Left renal cortex interstitium (tissue), 4 donors: ENCODE measurements around the gene MRFAP1. TPM values are rescaled to one million over a fixed set of nuclear protein-coding genes. Genes with fewer than 3 reads are reported as not detected.
"Not testable (repeated sequence)": the region's sequence is repeated elsewhere in the genome, so short reads cannot be mapped to it uniquely, and the experiment has no call there.

ENCODE experiments used
- DNase-seq, 4 donors: peaks; one replicate each; pipeline ENCODE4 v3.0.0-alpha.2; 2013; ENCODE audit warnings: low read depth in 4 of 4, low spot score in 2 of 4, missing footprints in 1 of 4
- polyA plus RNA-seq, 4 donors: library from polyadenylated mRNA; unstranded; fragments of 120-200 nt; gene quantifications; one replicate each; pipeline ENCODE4 v1.2.1, GENCODE V29; 2013; ENCODE audit not compliant: insufficient read length in 4 of 4

Gene MRFAP1
- polyA plus RNA-seq, 4 donors = 377 to 482 (median 442) TPM

DNA sequence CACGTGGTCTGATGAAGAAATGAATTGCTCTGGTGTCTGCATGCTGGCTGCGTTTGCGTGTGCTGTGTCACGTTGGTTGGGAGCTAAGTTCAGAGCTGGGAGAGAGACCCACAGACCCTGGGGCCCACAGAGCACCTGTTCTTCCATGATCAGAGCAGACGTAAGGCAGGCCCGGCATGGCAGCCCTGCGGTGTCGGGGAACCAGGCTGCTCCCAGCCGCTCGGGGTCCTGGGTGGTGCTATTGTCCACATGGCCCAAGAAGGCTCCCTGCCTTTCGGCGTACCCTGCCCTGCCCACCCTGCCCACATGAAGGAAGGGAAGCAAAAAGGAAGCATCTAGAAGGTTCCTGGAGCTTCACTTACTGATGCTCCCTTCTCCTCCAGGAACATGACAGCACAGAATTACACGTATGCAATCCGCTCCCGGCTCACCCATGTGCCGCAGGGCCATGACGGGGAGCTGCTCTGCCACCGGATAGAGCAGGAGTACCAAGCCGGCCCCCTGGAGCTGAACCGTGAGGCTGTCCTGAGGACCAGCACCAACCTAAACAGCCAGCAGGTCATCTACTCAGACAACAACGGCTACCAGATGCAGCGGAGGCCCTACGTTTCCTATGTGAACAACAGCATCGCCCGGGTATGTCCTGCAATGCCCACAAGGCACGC is 30.9 kb upstream of the MRFAP1 start:
- DNase-seq = no peak

DNA sequence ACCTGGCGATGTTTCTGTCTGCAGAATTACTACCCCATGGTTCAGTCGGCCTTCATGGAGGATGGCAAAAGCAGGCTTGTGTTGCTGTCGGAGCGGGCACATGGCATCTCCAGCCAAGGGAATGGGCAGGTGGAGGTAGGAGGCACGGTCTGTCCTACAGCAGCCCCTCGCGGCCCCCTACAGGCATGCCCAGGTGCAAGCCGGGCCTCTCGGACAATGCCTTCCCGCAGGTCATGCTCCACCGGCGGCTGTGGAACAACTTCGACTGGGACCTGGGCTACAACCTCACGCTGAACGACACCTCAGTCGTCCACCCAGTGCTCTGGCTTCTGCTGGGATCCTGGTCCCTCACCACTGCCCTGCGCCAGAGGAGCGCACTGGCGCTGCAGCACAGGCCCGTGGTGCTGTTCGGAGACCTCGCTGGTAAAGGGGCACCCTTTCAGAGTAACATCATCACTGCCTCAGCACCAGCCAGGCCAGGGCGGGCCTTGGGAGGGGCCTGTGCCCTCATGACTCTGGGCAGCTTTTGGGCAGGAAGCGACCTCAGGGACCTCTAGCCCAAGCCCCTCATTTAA is 29.5 kb upstream of the MRFAP1 start:
- no peak for DNase-seq

- no peak for DNase-seq
These were observed 27.4 kb upstream of the MRFAP1 start for GRCh38 chr4:6612961-6613675.

DNA sequence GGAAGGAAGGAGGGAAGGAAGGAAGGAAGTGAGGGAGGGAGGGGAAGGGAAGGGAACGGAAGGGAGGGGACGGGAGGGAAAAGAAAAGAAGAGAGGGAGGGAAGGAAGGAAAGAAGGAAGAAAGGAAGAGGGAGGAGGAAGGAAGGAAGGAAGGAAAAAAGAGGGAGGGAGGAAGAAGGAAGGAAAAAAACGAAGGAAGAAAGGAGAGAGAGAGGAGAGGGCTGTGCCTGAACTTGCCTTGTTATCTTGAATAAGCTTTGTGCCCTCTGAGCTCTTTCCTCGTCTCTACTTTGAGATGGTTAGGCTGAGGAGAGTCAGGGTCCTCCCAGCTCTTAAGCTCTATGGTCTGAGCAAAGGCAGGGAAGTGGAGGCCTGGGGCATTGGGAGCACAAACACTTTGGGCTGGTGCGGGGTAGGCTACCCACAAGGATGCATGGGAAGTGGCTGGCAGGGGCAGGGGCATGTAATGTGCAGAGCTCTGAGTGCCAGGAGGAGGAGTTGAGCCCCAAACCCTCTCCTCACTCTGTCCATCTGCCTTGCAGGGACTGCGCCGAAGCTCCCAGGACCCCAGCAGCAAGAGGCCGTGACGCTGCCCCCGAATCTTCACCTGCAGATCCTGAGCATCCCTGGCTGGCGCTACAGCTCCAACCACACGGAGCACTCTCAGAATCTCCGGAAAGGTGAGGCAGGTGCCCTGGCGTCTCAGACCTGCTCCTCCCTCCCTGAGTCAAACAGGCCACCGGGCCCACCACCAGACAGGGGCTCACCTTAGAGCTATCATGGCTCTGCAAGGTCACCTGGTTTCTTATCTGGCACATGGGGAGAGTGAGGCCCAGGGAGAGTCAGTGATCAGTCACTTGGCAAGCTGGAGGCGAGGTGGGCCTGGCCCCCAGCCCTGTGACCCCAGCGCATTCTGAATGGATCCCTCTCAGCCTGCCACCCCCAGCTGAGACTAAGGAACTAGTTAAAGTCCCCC is 26.5 kb upstream of the MRFAP1 start:
- DNase-seq = no peak

DNA sequence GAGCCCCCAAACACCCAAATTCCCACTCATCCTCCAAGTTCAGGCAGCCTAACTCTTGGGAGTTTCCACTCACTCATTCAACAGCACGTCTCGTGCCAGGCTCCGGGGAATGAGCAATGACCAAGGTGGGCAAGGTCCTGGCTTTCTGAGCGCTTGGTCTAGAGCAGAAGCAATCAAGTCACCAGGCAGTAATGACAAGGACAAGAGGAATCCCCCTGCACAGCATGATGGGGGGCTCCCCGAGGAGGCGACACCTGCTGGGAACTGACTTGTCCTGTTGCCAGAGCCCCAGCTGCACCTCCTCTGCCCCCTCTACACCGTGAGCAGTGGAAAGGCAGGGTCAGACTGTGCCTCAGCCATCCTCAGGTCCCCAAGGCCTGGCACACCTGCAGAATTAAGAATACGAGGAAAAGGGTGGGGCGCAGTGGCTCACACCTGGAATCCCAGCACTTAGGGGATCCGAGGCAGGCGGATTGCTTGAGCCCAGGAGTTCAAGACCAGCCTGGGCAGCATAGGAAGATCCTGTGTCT is 25.7 kb upstream of the MRFAP1 start:
- DNase-seq = no peak

DNA sequence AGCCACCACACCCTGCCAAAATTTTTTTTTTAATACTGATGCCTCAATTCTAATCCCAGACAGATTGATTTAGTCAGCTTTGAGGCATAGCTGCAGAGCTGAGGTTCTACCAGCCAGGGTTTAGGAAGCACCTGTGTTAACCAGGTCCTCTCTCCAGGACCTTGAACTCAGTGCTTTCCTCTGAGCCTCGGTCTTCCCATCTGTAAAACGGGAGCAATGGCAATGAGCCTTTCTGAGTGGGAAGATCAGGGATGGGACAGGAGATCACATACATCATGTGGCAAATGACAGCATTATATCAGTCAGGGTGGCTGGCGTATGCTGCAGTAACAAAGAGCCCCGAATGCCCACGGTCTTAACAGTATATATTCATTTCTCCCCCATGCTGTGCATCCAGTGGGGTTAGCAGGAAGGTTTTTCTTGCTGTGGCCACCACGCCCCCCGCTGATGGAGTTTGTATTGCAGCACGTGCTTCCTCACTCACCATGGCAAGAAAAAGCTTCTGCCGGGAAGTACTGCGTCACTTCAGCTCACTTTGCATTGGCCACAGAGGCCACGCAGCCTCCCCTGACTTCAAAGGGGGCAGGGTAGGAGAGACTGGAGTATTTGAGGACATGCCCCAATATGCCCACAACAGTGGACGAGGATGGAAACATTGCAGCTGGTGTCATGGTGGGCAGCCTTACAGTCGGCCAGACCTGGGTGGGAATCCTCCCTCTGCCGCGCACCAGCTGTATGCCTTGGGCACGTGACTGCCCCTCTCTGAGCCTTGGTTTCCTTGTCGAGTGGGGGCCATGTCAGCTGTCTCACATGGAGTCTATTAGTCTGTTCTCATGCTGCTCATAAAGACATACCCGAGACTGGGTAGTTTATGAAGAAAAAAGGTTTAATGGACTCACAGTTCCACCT is 24.1 kb upstream of the MRFAP1 start:
- no peak for DNase-seq

- no peak for DNase-seq
These were observed 23.2 kb upstream of the MRFAP1 start for GRCh38 chr4:6617246-6617645.

DNA sequence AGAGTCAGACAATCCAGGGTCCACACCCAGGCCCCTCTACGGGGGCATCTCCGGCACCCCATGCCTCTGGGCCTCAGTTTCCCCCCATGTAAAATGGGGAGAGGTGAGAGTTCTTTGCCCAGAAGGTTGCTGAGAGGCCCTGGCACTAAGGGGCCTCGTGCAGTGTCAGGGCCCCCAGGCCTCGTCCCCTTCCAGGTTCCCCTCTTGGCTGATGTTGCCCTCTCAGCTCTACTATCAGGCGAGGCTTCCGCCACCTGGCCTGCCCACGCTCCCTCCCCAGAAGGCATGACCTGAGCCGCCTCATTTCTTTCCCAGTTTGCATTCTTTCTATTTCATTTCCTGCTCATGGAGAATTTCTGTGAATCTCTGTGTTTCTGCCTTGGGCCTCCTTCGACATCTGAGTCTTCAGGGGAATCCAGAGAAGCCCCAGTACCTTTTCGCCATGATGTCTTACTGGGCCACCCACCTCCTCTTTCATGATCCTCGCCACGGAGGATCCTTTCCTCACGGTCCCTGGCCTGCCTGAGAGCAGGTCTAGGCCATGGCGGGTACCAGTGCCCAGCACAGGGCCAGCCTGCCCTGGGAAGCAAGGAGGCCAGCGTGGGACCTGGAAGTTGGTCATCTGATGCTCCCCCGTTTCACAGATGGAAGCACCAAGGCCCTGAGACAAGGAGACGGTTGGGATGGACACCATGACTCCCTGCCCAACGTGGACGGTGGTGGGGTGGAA is 21.9 kb upstream of the MRFAP1 start:
- DNase-seq = no peak

DNA sequence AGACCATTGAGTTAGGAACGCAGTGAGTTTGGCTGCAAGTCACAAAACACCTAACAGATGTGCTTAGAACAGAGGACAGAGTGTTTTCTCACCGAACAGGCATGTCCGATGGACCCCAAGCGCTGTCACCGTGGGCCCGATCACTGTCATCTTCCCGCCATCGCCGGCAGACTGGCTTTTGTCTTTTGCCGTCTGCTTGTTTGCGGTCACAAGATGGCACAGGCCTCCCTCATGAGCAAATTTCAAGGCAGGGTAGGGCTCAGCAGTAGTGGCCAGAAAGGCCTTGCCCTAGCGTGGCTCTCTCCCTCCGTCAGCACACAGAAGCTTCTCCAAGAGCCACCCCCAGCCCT is 21.4 kb upstream of the MRFAP1 start:
- no peak for DNase-seq

- DNase-seq = no peak
These were observed 20.8 kb upstream of the MRFAP1 start for GRCh38 chr4:6619466-6620255.

DNA sequence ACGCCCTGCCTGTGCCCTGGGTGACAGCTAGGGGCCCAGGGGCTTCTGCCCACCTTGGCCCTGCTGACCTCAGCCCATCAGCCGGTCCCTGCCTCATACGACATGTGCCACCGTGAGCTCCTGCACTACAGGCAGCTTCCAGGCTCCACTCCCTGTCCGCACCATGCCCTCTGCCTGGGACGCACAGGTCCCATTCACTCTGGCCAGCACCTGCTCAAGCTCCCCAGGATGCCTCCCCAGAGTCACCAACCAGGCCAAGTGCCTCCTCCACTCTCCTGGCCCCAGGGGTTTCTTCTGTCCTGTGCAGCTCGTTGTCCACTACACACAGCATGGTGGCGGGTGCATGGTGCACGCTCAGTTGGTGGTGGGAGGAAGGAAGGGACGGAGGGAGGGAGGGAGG is 20.2 kb upstream of the MRFAP1 start:
- DNase-seq = no peak

- no peak for DNase-seq
These were observed 19.5 kb upstream of the MRFAP1 start for GRCh38 chr4:6620891-6621555.

DNA sequence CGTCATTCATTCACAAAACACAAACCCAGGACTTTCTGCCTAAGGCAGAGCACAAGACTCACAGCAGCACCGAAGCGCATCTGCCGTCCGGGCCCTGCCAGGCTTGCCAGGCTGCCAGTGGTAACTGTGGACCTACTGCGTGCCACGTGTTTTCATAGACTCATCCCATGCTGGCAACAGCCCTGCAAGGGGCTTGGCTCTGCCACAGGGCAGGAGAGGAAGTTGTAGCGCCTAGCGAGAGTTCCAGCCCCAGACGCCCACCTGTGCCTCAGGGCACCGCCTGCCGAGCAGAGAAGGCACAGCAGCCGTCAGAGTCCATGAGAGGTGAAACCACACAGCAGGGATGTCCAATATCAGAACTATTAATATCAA is 18.9 kb upstream of the MRFAP1 start:
- DNase-seq = no peak

DNA sequence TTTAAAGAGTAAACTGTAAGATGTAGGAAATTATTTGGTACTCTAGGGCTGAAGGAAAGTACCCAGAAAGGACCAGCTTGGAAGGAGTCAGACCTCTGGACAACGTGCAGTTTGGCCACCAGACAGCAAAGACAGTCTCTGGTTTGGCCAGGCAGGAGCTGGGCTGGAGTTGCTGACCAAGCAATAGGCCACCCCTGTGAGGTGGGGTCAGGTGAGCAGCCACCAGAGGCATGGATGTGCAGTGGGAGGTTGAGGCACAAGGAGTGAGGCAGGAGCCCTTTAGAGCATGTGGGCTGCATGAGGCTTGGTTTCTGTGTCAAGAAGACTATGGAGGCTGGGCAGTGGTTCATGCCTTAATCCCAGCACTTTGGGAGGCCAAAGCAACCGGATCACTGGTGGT is 17.7 kb upstream of the MRFAP1 start:
- DNase-seq = no peak

DNA sequence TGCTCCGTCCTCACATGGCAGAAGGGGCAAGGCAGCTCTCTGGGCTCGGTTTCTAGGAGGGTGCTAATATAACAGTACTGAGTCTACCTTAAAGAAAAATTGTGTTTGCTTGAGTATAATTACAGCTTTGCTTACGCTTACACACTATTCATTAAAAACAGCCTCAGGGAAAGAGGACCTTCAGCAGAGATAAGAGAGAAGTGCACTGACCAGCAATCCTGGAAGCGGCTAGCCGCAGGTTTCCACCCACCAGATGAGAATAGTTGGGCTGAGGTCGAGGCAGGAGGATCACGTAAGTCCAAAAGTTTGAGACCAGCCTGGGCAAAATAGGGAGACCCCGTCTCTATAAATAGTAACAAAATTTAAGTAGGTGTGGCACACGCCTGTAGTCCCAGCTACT is 15.2 kb upstream of the MRFAP1 start:
- no peak for DNase-seq

DNA sequence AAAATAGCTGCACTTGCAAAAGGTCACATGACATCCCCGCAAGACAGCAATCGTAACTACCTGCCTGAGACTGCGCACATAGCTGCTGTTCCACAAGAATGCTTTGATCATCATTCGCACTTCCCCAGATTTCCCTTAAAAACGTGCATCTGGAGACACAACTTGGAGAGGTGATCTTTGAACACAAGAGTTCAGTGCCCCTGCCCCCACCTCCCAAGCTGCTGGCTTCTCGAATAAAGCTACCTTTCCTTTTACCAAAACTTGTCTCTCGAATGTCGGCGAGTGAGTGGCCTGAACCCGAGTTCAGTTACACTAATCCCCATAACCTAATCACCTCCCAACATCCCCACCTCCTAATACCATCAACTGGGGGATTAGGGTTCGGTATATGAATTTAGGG is 14.4 kb upstream of the MRFAP1 start:
- DNase-seq = no peak

DNA sequence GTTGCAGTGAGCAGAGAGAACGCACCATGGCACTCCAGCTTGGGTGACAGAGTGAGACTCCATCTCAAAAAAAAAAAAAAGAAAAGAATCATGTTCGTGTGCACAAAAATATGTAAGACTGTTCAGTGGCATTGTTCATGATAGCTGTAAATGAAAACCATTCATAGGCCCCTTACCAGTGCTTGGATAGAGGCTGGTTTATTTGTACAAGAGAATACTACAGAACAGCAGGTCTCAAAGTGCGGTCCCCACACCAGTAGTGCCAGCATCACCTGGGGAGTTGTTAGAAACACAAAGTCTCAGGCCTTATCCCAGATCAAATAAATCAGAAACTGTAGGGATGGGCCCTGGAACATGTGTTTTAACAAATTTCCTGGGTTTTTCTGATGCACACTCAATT is 12.7 kb upstream of the MRFAP1 start:
- DNase-seq = no peak

- DNase-seq = not testable (repeated sequence)
These were observed 12.0 kb upstream of the MRFAP1 start for GRCh38 chr4:6628484-6628883.
